HG03175 (cell line): ENCODE measurements around the gene MSH2.
"Not testable (repeated sequence)": the region's sequence is repeated elsewhere in the genome, so short reads cannot be mapped to it uniquely, and the experiment has no call there.

Experiments used
- ATAC-seq: cut with Tn5 transposase; IDR thresholded peaks from one replicate; pipeline ENCODE4 v1.9.1; 2021; ENCODE audit warnings: mild to moderate bottlenecking, moderate library complexity; ENCODE audit not compliant: unreplicated experiment

Gene MSH2

DNA sequence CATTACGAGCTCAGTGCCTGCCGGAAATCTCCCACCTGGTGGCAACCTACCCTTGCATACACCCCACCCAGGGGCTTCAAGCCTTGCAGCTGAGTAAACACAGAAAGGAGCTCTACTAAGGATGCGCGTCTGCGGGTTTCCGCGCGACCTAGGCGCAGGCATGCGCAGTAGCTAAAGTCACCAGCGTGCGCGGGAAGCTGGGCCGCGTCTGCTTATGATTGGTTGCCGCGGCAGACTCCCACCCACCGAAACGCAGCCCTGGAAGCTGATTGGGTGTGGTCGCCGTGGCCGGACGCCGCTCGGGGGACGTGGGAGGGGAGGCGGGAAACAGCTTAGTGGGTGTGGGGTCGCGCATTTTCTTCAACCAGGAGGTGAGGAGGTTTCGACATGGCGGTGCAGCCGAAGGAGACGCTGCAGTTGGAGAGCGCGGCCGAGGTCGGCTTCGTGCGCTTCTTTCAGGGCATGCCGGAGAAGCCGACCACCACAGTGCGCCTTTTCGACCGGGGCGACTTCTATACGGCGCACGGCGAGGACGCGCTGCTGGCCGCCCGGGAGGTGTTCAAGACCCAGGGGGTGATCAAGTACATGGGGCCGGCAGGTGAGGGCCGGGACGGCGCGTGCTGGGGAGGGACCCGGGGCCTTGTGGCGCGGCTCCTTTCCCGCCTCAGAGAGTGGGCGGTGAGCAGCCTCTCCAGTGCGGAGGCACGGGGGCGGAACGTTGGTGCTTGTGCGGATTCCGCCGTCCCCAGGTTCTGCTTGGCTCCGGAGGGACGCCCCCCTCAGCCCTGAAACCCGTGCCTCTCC, at the start of gene MSH2:
Gene MSH2, plus strand, starts transcription at position 352 of the 804 bp plus-strand sequence. Its CDS starts 36 bp downstream, at position 388.
- ATAC-seq, result peak; percentile 95

DNA sequence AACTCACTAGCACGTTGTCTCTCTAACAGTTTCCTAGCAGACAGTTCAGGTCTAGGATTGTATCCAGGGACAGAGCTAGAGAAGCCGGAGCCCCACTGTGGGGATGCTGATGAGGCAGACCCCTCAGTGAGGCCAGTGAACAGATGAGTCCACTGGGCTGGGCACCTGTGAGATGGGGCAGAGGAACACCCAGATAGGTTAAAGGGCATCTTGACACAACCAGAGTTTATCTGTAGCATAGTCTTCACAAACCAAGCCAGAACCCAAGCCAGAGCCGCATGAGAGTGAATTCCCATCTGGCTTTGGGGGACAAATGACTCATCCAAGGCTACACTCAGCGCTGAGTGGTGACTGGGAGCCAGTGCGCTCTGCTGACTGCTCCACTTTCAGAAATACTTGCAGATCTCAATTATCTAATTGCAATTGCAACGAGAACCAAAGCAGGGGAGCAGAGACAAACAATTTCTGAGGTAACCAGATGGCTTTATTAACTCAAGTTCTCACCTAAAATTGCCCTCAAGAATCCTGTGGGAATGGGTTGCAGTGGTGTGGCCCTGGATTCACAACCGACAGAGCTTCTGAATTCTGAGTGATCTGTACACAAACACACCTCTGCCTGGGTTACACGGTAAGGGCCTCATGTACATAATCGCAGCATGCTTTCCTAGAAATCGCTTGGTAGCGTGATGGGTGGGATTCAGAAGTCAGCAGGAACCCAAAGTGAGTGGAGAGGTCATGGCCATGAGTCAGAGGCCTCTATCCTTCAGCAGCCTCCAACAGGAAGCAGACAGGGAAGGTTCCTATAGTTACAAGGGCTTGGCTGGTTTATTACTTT, 48.7 kb upstream of the MSH2 start:
- ATAC-seq, result no peak

DNA sequence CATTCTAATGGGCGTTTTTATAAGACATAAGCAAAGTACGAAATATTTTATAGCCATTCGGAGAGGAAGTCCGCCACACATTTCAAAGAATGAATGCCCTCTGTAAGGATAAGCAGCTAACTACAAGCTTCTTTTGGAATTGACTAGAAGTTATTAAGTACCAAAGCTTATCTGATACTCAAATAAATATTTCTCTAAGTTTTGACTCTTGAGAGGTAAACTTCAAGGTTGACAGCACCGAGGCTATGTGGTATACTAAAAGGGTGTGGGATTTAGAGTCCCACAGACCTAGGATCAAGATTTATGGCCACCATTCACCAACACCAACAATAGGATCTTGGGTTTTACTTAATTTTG, 48.1 kb upstream of the MSH2 start:
- no peak for ATAC-seq

DNA sequence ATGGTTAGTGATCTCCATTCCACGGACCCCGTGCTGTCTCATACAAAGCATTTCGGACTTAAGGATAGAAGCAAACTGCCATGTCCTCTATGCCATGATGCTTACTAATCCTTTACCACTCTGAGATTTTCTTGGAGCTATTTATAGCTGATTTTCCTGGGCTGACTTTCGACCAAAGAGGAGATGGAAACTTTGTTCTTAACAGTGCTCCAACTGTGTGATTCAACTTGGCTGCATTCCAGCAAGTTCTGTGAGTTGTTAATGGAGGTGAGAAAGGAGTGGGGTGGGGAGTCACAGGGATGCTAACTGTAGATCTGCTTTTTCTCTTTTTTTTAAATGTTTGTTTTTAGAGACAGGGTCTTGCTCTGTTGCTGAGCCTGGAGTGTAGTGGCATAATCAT, 45.5 kb upstream of the MSH2 start:
- ATAC-seq, result no peak

DNA sequence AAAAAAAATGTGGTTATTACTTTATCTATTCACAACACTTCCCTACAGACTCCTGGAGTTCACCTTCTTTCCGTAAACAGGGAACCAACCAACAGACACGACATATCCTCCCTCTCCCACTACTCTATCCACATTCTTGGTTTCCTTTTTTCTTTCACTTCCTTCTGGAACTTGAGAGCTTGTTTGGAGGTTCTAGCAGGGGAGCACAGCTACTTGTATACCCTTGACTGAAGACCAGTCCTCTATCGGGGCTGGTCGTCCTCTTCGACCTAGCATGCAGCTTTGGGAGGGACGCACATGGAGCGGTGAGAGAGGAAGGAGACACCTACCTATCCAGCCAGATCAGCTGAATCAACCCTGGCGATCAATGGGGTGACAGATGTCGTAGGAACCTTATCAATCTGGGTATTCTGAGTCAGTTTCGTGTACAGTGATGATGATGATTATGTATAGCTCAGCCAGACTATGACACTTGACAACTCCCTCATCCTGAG, 43.5 kb upstream of the MSH2 start:
- no peak for ATAC-seq

DNA sequence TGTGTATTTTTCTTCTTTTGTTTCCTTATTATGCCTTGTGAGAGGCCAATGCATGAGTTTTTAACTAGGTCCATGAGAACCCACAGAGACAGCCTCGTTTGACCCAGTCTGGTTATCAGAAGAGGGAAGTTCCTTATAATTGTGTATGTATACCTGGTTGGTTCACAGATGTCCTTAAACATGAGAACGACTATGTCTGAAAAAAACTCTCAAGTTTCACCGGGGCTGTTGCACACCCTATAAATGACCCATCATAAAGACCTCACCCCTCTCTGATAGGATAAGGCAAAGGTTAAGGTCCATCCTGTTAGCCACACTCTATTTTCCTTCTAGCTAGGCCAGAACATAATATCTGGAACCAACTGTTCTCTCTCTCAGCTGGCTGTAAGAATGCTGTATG, 42.7 kb upstream of the MSH2 start:
- ATAC-seq, result no peak

DNA sequence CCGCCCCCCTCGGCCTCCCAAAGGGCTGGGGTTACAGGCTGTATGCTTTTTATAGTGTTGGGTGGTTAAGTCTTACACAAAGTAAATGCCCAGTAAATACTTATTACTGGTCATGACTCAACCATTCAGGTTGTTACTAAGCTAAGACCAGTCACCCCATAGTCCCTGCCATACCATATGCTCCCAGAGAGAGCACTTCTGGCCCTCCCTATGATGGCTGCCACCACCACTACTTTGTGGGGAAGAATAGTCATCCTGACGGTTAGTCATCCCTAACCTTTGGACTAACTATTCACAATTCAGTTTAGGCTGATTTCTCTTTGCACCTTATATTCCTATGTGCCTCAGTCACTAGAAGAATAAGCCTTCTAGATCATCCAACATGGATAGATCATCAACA, 42.0 kb upstream of the MSH2 start:
- ATAC-seq, result no peak

DNA sequence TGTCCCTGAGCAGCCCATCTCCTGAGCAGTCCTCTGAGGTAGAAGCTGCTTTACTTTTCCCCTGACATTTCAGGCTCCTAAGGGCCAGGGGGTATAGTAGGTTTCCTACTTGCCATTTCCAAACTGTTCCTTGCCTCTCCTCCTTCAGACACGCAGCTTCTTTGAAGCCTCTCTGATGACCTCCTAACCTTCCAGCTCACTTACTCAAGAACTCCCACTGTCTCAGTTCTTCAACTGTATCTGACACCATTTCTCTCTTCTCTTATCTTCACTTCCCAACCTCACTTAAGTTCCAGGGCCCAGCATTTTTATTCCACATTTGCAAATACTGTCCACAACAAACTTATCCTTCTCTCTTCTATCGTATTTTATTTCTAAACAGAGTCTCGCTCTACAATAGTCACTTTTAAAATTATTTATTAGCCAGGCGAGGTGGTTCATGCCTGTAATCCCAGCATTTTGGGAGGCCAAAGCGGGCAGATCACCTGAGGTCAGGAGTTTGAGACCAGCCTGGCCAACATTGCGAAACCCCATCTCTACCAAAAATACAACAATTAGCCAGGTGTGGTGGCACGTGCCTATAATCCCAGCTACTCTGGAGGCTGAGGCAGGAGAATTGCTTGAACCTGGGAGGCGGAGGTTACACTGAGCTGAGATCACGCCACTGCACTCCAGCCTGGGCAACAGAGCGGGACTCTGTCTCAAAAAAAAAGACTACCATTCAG, 41.3 kb upstream of the MSH2 start:
- ATAC-seq, result not testable (repeated sequence)

DNA sequence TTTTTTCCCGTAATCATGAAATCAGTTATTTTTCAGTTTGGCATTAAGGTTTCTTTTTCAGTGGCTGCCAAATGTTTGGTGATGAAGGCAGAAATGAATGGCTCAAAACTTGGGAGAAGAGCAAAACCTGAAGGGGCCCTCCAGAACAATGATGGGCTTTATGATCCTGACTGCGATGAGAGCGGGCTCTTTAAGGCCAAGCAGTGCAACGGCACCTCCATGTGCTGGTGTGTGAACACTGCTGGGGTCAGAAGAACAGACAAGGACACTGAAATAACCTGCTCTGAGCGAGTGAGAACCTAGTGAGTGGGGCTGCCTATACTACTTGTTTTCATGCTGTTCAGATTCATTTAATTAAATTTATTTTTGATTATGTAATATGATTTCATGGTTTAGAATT, 29.2 kb upstream of the MSH2 start:
- no peak for ATAC-seq

DNA sequence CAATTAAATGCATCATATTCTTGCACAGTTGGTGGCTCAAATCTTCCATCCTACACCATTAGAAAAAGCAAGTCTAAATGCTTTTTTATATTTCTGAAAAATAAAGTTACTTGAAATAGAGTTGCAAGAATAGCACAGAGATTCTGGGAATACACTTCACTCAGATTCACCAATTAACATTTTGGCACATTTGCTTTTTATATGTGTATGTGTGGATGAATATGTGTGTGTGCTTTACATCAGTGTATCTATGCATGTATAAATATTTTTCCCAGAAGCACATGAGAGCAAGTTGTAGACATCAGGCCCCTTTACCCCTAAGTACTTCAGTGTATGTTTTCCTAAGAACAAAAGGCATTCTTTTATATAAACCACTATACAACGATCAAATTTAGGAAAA, 27.6 kb upstream of the MSH2 start:
- no peak for ATAC-seq

DNA sequence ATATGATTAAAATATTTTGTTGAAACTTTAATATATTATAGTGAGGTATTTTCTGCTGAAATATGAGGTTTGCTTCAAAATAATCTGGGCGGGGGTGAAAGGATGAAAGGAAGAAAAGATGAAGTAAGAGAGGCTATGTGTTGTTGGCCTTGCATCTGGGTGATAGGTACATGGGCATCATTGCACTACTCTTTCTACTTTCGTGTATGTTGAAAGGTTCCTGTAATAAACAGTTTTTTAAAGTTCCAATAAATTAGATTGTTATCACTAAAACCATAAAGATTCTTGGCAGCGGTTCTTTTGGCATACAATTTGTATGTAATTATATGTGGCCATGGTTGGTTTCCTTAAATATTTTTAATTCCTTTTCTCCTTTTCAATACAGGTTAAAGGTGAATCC, 23.6 kb upstream of the MSH2 start:
- no peak for ATAC-seq

DNA sequence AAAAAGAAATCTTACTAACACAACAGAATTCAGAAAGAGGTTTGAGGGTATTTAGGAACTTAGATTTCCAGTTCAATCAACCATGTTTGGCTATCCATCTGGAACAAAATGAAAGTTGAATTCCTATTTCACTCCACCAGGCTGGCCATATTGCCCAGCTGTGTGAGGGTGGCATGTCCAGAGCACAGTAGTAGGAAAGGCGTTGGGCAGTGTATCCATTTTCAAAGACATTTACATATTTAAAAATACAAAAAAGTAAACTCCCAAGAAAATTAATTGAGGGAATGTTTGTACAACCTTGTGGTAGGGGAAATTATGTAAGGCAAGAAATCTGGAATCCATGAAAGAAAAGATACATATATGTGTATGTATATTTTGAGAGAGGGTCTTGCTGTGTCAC, 21.5 kb upstream of the MSH2 start:
- ATAC-seq, result no peak

DNA sequence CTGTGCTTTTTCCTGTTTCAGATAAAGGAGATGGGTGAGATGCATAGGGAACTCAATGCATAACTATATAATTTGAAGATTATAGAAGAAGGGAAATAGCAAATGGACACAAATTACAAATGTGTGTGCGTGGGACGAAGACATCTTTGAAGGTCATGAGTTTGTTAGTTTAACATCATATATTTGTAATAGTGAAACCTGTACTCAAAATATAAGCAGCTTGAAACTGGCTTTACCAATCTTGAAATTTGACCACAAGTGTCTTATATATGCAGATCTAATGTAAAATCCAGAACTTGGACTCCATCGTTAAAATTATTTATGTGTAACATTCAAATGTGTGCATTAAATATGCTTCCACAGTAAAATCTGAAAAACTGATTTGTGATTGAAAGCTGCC, 16.4 kb upstream of the MSH2 start:
- ATAC-seq, result no peak

DNA sequence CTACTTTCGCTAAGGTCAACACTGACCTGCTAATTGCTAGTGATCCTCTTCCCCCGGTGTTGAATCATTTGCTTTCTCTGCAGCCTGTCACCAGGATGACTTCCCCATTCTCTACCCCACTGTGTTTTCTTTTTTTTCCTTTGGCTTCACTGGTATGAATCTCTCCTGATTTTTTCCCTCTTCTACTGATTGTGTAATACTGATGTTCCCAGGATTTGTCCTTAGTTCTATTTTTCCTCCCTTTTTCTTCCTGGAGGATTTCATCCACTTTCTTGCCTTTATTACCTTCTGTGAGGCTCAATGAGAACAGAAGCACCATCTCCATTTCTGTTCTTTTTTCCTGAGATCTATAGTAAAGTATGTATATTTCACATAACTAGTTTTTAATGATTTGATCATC, 14.1 kb upstream of the MSH2 start:
- no peak for ATAC-seq

DNA sequence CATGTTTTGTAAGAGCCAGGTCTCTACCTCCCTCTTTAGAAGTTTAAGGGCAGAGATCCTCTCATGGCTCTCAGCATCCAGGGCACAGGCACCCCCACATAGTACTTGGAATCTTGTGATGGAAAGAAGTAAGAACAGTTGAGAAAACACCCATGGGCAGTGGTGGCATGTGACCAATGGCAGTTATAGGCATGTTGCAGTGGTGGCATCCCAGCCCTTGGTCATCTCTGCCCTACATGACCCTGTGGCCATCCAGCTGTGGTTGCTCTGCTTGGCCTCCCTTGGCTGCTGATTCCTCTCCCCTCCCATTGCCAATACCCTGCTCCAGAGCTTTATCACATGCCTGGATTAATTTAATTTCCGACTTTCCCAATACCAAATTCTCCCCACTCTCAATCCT, 13.3 kb upstream of the MSH2 start:
- no peak for ATAC-seq

DNA sequence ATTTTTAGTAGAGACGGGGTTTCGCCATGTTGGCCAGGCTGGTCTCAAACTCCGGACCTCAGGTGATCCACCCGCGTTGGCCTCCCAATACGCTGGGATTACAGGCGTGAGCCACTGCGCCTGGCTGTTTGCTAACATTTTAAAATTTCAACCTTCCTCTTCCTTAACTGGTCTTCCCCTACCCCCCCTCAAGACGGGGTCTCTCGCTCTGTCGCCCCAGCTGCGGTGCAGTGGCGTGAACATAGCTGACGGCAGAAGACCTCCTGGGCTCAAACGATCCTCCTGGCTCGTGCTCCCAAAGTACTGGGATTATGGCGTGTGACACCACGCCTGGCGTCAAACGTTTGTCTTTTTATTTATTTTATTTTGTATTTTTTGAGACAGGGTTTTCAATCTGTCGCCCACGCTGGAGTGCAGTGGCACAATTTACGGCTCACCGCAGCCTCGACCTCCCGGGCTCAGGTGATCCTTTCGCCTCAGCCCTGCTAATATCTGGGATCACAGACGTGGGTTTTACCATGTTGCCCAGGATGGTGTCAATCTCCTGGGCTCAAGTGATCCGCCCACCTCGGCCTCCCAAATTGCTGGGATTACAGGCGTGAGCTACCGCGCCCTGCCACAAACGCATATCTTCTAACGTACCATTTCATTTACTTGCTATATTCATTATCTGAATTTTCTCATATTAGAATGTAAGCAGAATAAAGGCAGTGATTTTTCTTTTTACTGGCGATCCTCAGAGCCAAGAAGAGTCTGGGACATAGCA, 984 bp upstream of the MSH2 start:
- ATAC-seq, result no peak

DNA sequence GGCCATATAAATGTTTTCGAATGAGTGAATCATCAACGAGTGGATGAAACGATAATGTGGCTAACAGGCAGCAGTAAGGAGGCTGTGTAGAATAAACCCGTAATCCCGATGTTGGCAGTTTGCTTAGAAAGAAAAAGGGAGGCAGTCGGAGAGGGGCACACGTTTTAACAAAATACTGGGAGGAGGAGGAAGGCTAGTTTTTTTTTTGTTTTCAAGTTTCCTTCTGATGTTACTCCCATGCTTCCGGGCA, 476 bp upstream of the MSH2 start:
- no peak for ATAC-seq

DNA sequence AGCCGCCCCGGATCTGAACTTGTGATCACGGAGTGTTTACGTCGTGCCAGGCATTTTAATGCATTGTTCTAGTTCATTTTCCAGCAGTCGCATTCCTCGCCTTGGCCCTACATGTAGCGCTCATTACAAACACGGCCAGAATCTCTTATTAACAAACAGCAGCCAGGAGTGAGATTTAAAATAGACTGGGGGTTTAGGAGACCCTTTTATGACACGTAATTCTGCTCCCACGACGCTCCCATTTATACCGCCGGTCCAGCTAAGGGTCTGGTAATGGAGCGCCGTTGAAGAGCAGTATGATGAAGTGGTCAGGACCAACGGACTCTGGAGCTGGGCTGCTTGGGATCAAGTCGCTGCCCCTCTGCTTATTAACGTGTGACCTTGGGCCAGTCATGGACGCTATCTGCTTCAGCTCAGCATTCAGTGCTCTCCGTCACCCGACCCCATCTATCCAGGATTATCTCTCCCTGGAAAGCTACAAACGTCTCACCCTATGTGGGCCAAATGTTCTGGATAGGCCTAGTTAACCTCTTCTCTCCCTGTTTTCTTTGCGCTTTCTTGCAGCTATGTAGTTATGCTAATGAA, 745 bp downstream of the MSH2 start:
- no peak for ATAC-seq

DNA sequence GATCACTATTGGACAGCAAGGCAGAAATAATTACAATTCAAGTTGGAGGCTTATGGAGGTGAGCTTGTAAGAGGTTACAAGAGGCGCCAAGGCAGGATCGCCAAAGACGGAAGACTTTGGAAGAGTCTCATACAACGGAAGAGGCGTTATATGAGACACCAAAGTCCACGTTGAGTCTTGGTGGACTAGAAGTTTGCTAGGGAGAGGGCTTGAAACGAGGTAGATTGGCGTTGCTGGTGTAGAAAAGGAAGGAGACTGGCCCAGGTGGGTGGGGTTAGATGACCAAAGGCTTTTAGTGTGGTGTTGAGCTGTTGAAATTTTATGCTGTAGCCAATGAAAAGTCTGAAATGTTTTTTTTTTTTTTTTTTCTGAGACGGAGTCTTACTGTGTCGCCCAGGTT, 1.4 kb downstream of the MSH2 start:
- ATAC-seq, result no peak

DNA sequence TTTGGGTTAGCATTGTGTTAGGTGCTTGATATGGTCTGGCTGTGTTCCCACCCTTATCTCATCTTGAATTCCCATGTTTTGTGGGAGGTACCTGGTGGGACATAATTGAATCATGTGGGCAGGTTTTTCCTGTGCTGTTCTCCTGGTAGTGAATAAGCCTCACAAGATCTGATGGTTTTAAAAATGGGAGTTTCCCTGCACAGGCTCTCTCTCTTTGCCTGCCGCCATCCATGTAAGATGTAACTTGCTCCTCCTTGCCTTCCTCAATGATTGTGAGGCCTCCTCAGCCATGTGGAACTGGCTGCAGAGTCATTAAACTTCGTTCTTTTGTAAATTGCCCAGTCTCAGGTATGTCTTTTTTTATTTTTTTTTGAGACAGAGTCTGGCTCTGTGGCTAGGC, 2.8 kb downstream of the MSH2 start:
- ATAC-seq, result no peak
